H1 (cell line): ENCODE data around the gene RBM6. TPM values are rescaled to one million over a fixed set of nuclear protein-coding genes. Genes with fewer than 3 reads are reported as not detected.

Source experiments
- CTCF ChIA-PET: fragments of 300-600 bp; sonication (Branson Sonifier 250); formaldehyde crosslinking; loops from one replicate; lab custom pipeline; 2021; ENCODE audit not compliant: partially characterized antibody; lab: Charles Lee
- POLR2A ChIA-PET: fragments of 300-600 bp; sonication (Branson Sonifier 250); formaldehyde crosslinking; loops from one replicate; lab custom pipeline; 2021; ENCODE audit warnings: inconsistent platforms; ENCODE audit not compliant: partially characterized antibody; lab: Charles Lee
- DNase-seq, 2 experiments: peaks; one replicate each; pipeline versions ENCODE4 v3.0.0 to v3.0.0-alpha.2; 2010 to 2022; ENCODE audit warnings: low spot score in 2 of 2, low read depth in 1 of 2, mixed read lengths in 1 of 2
- FAIRE-seq: peaks from 2 replicates; lab custom pipeline; 2011; peaks lifted over from hg19 to GRCh38; lab: Jason Lieb, UNC
- H2AFZ ChIP-seq: 2 replicates; pipeline ENCODE4 v1.8.1; 2012; ENCODE audit warnings: low read length, inconsistent platforms
- H2AK5ac ChIP-seq: 2 replicates; pipeline ENCODE4 v1.6.1; 2013; ENCODE audit warnings: low read depth, low read length
- H2BK120ac ChIP-seq: replicated peaks from 2 replicates; pipeline ENCODE3; 2013; ENCODE audit warnings: low read depth, low read length, inconsistent platforms
- H2BK12ac ChIP-seq: 2 replicates; pipeline ENCODE4 v1.6.1; 2013; ENCODE audit warnings: low read depth, low read length
- H2BK15ac ChIP-seq: 2 replicates; pipeline ENCODE4 v1.6.1; 2013; ENCODE audit warnings: low read length
- H2BK20ac ChIP-seq: 2 replicates; pipeline ENCODE4 v1.6.1; 2013; ENCODE audit warnings: low read length
- H2BK5ac ChIP-seq: 2 replicates; pipeline ENCODE4 v1.6.1; 2013; ENCODE audit warnings: low read depth, low read length
- H3K14ac ChIP-seq: 2 replicates; pipeline ENCODE4 v1.6.1; 2013; ENCODE audit warnings: inconsistent platforms; ENCODE audit not compliant: insufficient read length
- H3K18ac ChIP-seq: 2 replicates; pipeline ENCODE4 v1.6.1; 2013; ENCODE audit warnings: low read length; ENCODE audit errors: extremely low read depth
- H3K23ac ChIP-seq: 2 replicates; pipeline ENCODE4 v1.6.1; 2013; ENCODE audit warnings: inconsistent platforms; ENCODE audit not compliant: insufficient read length
- H3K23me2 ChIP-seq: 2 replicates; pipeline ENCODE4 v1.6.1; 2013; ENCODE audit warnings: low read depth, low read length
- H3K27ac ChIP-seq: 2 replicates; pipeline ENCODE4 v1.6.1; 2011; ENCODE audit warnings: low read depth, low read length, inconsistent platforms
- H3K27me3 ChIP-seq, 4 experiments: replicated peaks in 1 of 4; 1 replicate in 1 of 4; 2 replicates in 3 of 4; pipeline versions ENCODE4 v1.6.1 to v1.8.1; 2011 to 2013; ENCODE audit warnings: low read length in 3 of 4, mild to moderate bottlenecking in 3 of 4, inconsistent platforms in 2 of 4, mixed read lengths in 2 of 4, moderate library complexity in 1 of 4; ENCODE audit not compliant: control insufficient read depth in 3 of 4, insufficient read depth in 3 of 4; ENCODE audit errors: extremely low read depth in 1 of 4
- H3K36me3 ChIP-seq, 4 experiments: 2 replicates each; pipeline versions ENCODE4 v1.6.1 to v1.8.1; 2011 to 2013; ENCODE audit warnings: mild to moderate bottlenecking in 4 of 4, low read length in 3 of 4, moderate library complexity in 2 of 4, control low read depth in 1 of 4, inconsistent platforms in 1 of 4; ENCODE audit not compliant: insufficient read depth in 4 of 4, control insufficient read depth in 2 of 4
- H3K4ac ChIP-seq: replicated peaks from 2 replicates; pipeline ENCODE3; 2013; ENCODE audit warnings: low read length, low read depth, mixed read lengths, inconsistent platforms; ENCODE audit not compliant: insufficient read length
- H3K4me1 ChIP-seq, 4 experiments: replicated peaks in 1 of 4; 1 replicate in 1 of 4; 2 replicates in 3 of 4; pipeline versions ENCODE4 v1.6.1 to v1.8.1; 2011 to 2013; ENCODE audit warnings: low read length in 3 of 4, inconsistent platforms in 2 of 4, mixed read lengths in 1 of 4; ENCODE audit not compliant: insufficient read depth in 4 of 4, control insufficient read depth in 3 of 4
- H3K4me2 ChIP-seq, 2 experiments: 2 replicates each; pipeline versions ENCODE4 v1.6.1 to v1.8.1; 2011 to 2013; ENCODE audit warnings: low read depth in 2 of 2, low read length in 2 of 2, control low read depth in 1 of 2, inconsistent platforms in 1 of 2, mild to moderate bottlenecking in 1 of 2; ENCODE audit not compliant: insufficient read depth in 1 of 2
- H3K4me3 ChIP-seq, 4 experiments: fragments of 200-600, 300-600 bp in 1 of 4; sonication (generic), shearing (Covaris generic), sonication (Bioruptor Twin) in 1 of 4; 2 replicates each; pipeline versions ENCODE4 v1.5.1 to v1.8.1; 2011 to 2016; ENCODE audit warnings: low read length in 4 of 4, low read depth in 3 of 4, control low read depth in 2 of 4, inconsistent platforms in 2 of 4, mild to moderate bottlenecking in 2 of 4, mixed read lengths in 1 of 4, moderate library complexity in 1 of 4; ENCODE audit not compliant: insufficient read depth in 2 of 4; ENCODE audit errors: extremely low read depth in 1 of 4
- H3K56ac ChIP-seq: replicated peaks from 2 replicates; pipeline ENCODE3; 2013; ENCODE audit warnings: low read depth, mild to moderate bottlenecking, mixed read lengths, low read length, inconsistent platforms; ENCODE audit not compliant: insufficient read length
- H3K79me1 ChIP-seq: 2 replicates; pipeline ENCODE4 v1.6.1; 2013; ENCODE audit warnings: low read depth, low read length, control low read depth
- H3K79me2 ChIP-seq, 2 experiments: 2 replicates each; pipeline versions ENCODE4 v1.6.1 to v1.8.1; 2012 to 2013; ENCODE audit warnings: low read length in 2 of 2, mild to moderate bottlenecking in 2 of 2, inconsistent platforms in 1 of 2; ENCODE audit not compliant: insufficient read depth in 2 of 2, control insufficient read depth in 1 of 2
- H3K9ac ChIP-seq, 4 experiments: replicated peaks in 1 of 4; 1 replicate in 1 of 4; 2 replicates in 3 of 4; pipeline versions ENCODE4 v1.6.1 to v1.8.1; 2011 to 2013; ENCODE audit warnings: low read depth in 3 of 4, low read length in 3 of 4, control low read depth in 2 of 4, mild to moderate bottlenecking in 2 of 4, moderate library complexity in 2 of 4, inconsistent platforms in 1 of 4; ENCODE audit errors: extremely low read depth in 1 of 4
- H3K9me3 ChIP-seq, 2 experiments: 2 replicates each; pipeline versions ENCODE4 v1.6.1 to v1.8.1; 2012 to 2013; ENCODE audit warnings: mild to moderate bottlenecking in 2 of 2, moderate library complexity in 2 of 2, control low read depth in 1 of 2, inconsistent platforms in 1 of 2, low read depth in 1 of 2, low read length in 1 of 2, mixed read lengths in 1 of 2; ENCODE audit not compliant: insufficient read depth in 2 of 2
- H4K20me1 ChIP-seq, 2 experiments: replicated peaks in 1 of 2; 2 replicates each; pipeline versions ENCODE3 to v1.8.1; 2011 to 2013; ENCODE audit warnings: inconsistent platforms in 2 of 2, low read length in 2 of 2, mild to moderate bottlenecking in 1 of 2; ENCODE audit not compliant: insufficient read depth in 2 of 2, control insufficient read depth in 1 of 2
- H4K5ac ChIP-seq: 2 replicates; pipeline ENCODE4 v1.6.1; 2013; ENCODE audit warnings: low read length, low read depth, mixed read lengths, inconsistent platforms; ENCODE audit not compliant: insufficient read length
- H4K8ac ChIP-seq: 2 replicates; pipeline ENCODE4 v1.8.0; 2013; ENCODE audit warnings: mild to moderate bottlenecking, moderate library complexity, low read length, inconsistent platforms; ENCODE audit not compliant: insufficient read depth; ENCODE audit errors: extremely low read depth
- H4K91ac ChIP-seq: replicated peaks from 2 replicates; pipeline ENCODE3; 2013; ENCODE audit warnings: low read length, mixed read lengths, inconsistent platforms; ENCODE audit not compliant: insufficient read length
- ATF3 ChIP-seq: IDR thresholded peaks from 2 replicates; pipeline ENCODE4 v1.6.1; 2011; ENCODE audit warnings: low read depth, mild to moderate bottlenecking, low read length; ENCODE audit not compliant: insufficient read depth
- CBX5 ChIP-seq: fragments of 300-800, 300-1000 bp; sonication (generic); IDR thresholded peaks from 2 replicates; pipeline ENCODE4 v1.7.1; 2016; ENCODE audit warnings: antibody characterized with exemption, low read length, low read depth
- CTCF ChIP-seq, 3 experiments: IDR thresholded peaks; 1 replicate in 2 of 3; 2 replicates in 1 of 3; pipeline versions ENCODE4 v1.5.1 to v1.6.1; 2011; ENCODE audit warnings: low read length in 3 of 3, mild to moderate bottlenecking in 3 of 3, inconsistent platforms in 2 of 3, low read depth in 1 of 3, moderate library complexity in 1 of 3; ENCODE audit not compliant: insufficient read depth in 1 of 3; ENCODE audit errors: control extremely low read depth in 1 of 3
- EP300 ChIP-seq, 2 experiments: IDR thresholded peaks; 1 replicate in 1 of 2; 2 replicates in 1 of 2; pipeline ENCODE4 v1.6.1; 2011 to 2012; ENCODE audit warnings: low read depth in 2 of 2, low read length in 2 of 2, mild to moderate bottlenecking in 2 of 2, borderline replicate concordance in 1 of 2, inconsistent platforms in 1 of 2, moderate library complexity in 1 of 2
- GTF2F1 ChIP-seq: IDR thresholded peaks from 2 replicates; pipeline ENCODE4 v1.6.1; 2012; ENCODE audit warnings: low read depth, low read length, improper control_type of control experiment, borderline replicate concordance
- RFX5 ChIP-seq: IDR thresholded peaks from 2 replicates; pipeline ENCODE4 v1.6.1; 2011; ENCODE audit warnings: low read depth, low read length, improper control_type of control experiment, borderline replicate concordance
- SIN3A ChIP-seq, 2 experiments: IDR thresholded peaks in 1 of 2; conservative IDR thresholded peaks in 1 of 2; 2 replicates each; pipeline ENCODE4 v1.6.1; 2011 to 2012; ENCODE audit warnings: low read length in 2 of 2, improper control_type of control experiment in 1 of 2, low read depth in 1 of 2, mild to moderate bottlenecking in 1 of 2
- SRF ChIP-seq: IDR thresholded peaks from 2 replicates; pipeline ENCODE4 v1.6.1; 2011; ENCODE audit warnings: mild to moderate bottlenecking, low read depth, low read length, moderate library complexity
- SUZ12 ChIP-seq: fragments of 200-600 bp; sonication (generic); IDR thresholded peaks from 2 replicates; pipeline ENCODE4 v1.6.1; 2012; ENCODE audit warnings: mild to moderate bottlenecking, inconsistent platforms, low read length, moderate library complexity, mixed read lengths
- YY1 ChIP-seq: IDR thresholded peaks from 2 replicates; pipeline ENCODE4 v1.6.1; 2011; ENCODE audit warnings: low read depth, mild to moderate bottlenecking, low read length
- WGBS, 2 experiments: shearing (Covaris generic) in 1 of 2; methylation state at CpG; one replicate each; pipeline versions ENCODE4 v1.1.6 to v1.1.7; 2013 to 2015; ENCODE audit warnings: low lambda C conversion rate in 2 of 2, mixed read lengths in 2 of 2, inconsistent platforms in 1 of 2, low coverage in 1 of 2, missing lambda C conversion rate in 1 of 2; ENCODE audit not compliant: insufficient replicate concordance in 2 of 2, insufficient coverage in 1 of 2, insufficient read length in 1 of 2; ENCODE audit errors: extremely low coverage in 1 of 2, missing lambda C conversion rate in 1 of 2; 5-methylcytosine and 5-hydroxymethylcytosine counted together
- polyA plus RNA-seq, 7 experiments: library from polyadenylated mRNA; depleted of rRNA in 3 of 7; stranded (reverse) in 5 of 7; unstranded in 2 of 7; fragments of >200 nt in 5 of 7; fragments of 200-250 nt in 2 of 7; gene quantifications; 1 replicate in 5 of 7; 2 replicates in 1 of 7; 4 replicates in 1 of 7; pipeline versions ENCODE4 v1.2.1 to v1.2.3, GENCODE V29; 2011 to 2013; ENCODE audit warnings: missing spikeins in 2 of 7, mixed read lengths in 2 of 7
- total RNA-seq: library from RNA; stranded (reverse); fragmentation: NEBNext Ultra II Directional; extraction: Animal tissue kit (Norgen Biotek cat#: 25700); gene quantifications from 2 replicates; pipeline ENCODE4 v1.2.1, GENCODE V29; 2021

The RBM6 gene
- total and polyA plus RNA-seq, 2 of the 8 experiments (the other 6 are each of a cell fraction or from before 2014, with no cell fraction given) = 30.6 to 80.1 TPM

DNA sequence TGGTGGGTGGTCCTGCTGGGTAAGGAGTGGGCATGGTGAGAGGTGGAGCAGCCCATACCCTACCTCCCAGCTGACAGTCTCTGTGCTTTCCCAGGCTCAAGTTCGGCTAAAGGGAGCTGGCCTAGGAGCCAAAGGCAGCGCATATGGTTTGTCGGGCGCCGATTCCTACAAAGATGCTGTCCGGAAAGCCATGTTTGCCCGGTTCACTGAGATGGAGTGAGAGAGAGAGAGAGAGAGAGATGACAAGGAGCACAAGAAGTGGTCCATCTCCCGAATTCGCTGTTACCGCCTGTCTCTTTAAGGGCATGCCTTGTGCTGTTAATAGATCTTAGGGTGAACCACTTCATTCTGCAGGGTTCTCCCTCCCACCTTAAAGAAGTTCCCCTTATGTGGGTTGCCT, 178.3 kb downstream of the RBM6 start:
- Histone ChIP-seq H3K4ac (no peak overlapping the region), H4K8ac (no peak overlapping the region; the same call in 1 of the 2 replicates), H3K4me2 (no peak overlapping the region), H3K79me2 (no peaks in the 10 kb centered on the region), H3K9me3 (no peaks in the 10 kb centered on the region), H2BK12ac (no peak overlapping the region), H3K56ac (no peak overlapping the region), H3K79me1 (no peaks in the 10 kb centered on the region), H2BK15ac (no peak overlapping the region), H3K4me1 (peaks cover 0 to 3% (median under 1%) of the 10 kb centered on the region in 4 experiments; a peak in 2 of 7 replicates), H3K9ac (no peak overlapping the region), H4K91ac (no peak overlapping the region), H2BK20ac (no peak overlapping the region), H2BK120ac (no peak overlapping the region), H4K20me1 (peaks cover 2 to 20% of the 10 kb centered on the region in 2 experiments), H3K36me3 (peaks cover 43 to 64% (median 56%) of the 10 kb centered on the region in 4 experiments), H3K23me2 (no peaks in the 10 kb centered on the region), H4K5ac (no peak overlapping the region), H2AK5ac (no peak overlapping the region), H3K27me3 (no peaks in the 10 kb centered on the region), H3K23ac (no peak overlapping the region), H3K14ac (no peak overlapping the region), H2BK5ac (no peak overlapping the region), H3K18ac (no peak overlapping the region), H2AFZ (no peak overlapping the region), H3K4me3 (no peak overlapping the region), H3K27ac (no peak overlapping the region)
- DNase-seq (no peak), FAIRE-seq (no peak)
- ChIA-PET POLR2A (interaction anchor here (0.6 to 11.1 kb wide), 7 partner anchors 10 to 178 kb away, joined by 3 to 133 read pairs (median 5); partner anchors contain the start of genes GNAT1 and RBM6), CTCF (interaction anchor here (0.8 to 20.9 kb wide), 4 partner anchors 36 to 104 kb away, joined by 3 to 591 read pairs (median 96); partner anchors contain the start of gene GNAT1)
- 97% methylated on average over 10 of the region's 10 CpGs; no CpG with 5 or more reads in 1 of the 2 experiments for WGBS, 2 experiments
- TF ChIP-seq GTF2F1 (no peak), RFX5 (no peak), SUZ12 (no peak), SRF (no peak), SIN3A (conservative IDR thresholded peaks at IDR 0.05 in 1 of 2, IDR thresholded peaks at IDR 0.05 in 1 of 2; ENCODE audit: low read depth in 1 of 2, low read length in 2 of 2) (no peak), YY1 (no peak), CBX5 (no peak), CTCF (IDR thresholded peaks at IDR 0.05; ENCODE audit: control extremely low read depth in 1 of 3, insufficient read depth in 1 of 3, low read depth in 1 of 3, low read length in 3 of 3) (no peak), ATF3 (no peak), EP300 (IDR thresholded peaks at IDR 0.05; ENCODE audit: borderline replicate concordance in 1 of 2, low read depth in 2 of 2, low read length in 2 of 2) (no peak)
